Lower leg skin (tissue), 4 donors: ENCODE measurements around the gene PCGF3. TPM values are rescaled to one million over a fixed set of nuclear protein-coding genes. Genes with fewer than 3 reads are reported as not detected.

Experiments
- DNase-seq, 2 donors: peaks; one replicate each; pipeline ENCODE4 v3.0.0-alpha.2; 2019; ENCODE audit warnings: low spot score in 2 of 2
- H3K4me3 ChIP-seq: fragments of 200-600 bp; sonication (generic); 2 replicates; pipeline ENCODE4 v1.5.1; 2017; ENCODE audit warnings: mild to moderate bottlenecking, low read depth; ENCODE audit not compliant: poor library complexity, severe bottlenecking
- POLR2A ChIP-seq, 2 donors: fragments of 450-650 bp; IDR thresholded peaks; one replicate each; pipeline ENCODE4 v1.6.1; 2016 to 2017; ENCODE audit warnings: antibody characterized with exemption in 2 of 2, mild to moderate bottlenecking in 1 of 2, moderate library complexity in 1 of 2
- WGBS, 2 donors: methylation state at CpG; one replicate each; pipeline ENCODE4 v1.1.5; 2018; 5-methylcytosine and 5-hydroxymethylcytosine counted together
- intact Hi-C: fragments of 100-400 bp; cut with DNase I; formaldehyde crosslinking; loops from one replicate; pipeline ENCODE4 v1.15.0; 2023; ENCODE audit warnings: low total_unique reads
- total RNA-seq, 4 donors: library from RNA; depleted of rRNA; stranded (reverse); fragments of >200 nt; gene quantifications; one replicate each; pipeline ENCODE4 v1.1.0, GENCODE V29; 2016
- TF ChIP-seq, protein P1 (sequence below), 3 donors: fragments of 450-650 bp; IDR thresholded peaks; one replicate each; pipeline ENCODE4 v1.5.1; 2016; ENCODE audit warnings: antibody characterized with exemption in 3 of 3, mild to moderate bottlenecking in 3 of 3, moderate library complexity in 2 of 3

Gene PCGF3
- total RNA-seq, 4 donors from 2014 or later: 55.2 to 102 (median 72.3) TPM

- 83 to 85% methylated on average over 12 of the region's 12 CpGs for WGBS, 2 donors
- intact Hi-C loops: no loop called here
- DNase-seq: no peak
- H3K4me3 ChIP-seq: no peak overlapping the region
- TF ChIP-seq, protein P1, sequence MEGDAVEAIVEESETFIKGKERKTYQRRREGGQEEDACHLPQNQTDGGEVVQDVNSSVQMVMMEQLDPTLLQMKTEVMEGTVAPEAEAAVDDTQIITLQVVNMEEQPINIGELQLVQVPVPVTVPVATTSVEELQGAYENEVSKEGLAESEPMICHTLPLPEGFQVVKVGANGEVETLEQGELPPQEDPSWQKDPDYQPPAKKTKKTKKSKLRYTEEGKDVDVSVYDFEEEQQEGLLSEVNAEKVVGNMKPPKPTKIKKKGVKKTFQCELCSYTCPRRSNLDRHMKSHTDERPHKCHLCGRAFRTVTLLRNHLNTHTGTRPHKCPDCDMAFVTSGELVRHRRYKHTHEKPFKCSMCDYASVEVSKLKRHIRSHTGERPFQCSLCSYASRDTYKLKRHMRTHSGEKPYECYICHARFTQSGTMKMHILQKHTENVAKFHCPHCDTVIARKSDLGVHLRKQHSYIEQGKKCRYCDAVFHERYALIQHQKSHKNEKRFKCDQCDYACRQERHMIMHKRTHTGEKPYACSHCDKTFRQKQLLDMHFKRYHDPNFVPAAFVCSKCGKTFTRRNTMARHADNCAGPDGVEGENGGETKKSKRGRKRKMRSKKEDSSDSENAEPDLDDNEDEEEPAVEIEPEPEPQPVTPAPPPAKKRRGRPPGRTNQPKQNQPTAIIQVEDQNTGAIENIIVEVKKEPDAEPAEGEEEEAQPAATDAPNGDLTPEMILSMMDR (IDR thresholded peaks at IDR 0.05): no peak
- no peak for TF ChIP-seq POLR2A (IDR thresholded peaks at IDR 0.05)
These were observed 63.4 kb downstream of the PCGF3 start for GRCh38 chr4:768995-769394.

- TF ChIP-seq, protein P1 (IDR thresholded peaks at IDR 0.05): no peak
- TF ChIP-seq POLR2A (IDR thresholded peaks at IDR 0.05): no peak
These were observed 63.9 kb downstream of the PCGF3 start for GRCh38 chr4:769511-769910.

DNA sequence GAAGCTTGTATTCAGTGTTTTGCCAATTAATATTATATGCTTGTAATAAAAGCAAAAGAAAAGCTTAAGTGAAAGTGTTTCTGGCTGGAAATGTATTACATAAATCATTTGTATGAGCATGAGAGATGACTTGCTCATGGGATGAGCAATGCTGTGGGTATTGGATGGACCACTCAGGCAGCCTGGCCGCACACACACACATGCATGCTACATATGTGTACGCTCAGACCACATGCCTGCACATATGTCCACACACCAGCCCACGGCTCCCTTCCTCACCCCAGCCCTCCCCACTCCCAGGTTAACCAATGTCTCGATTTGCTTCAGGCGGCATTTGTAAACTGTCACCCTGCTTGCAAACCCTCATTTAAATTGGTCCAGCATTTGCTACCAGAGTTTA is 64.4 kb downstream of the PCGF3 start:
- WGBS, 2 donors: 89 to 94% methylated on average over 5 of the region's 5 CpGs
- TF ChIP-seq POLR2A (IDR thresholded peaks at IDR 0.05): no peak
- TF ChIP-seq, protein P1 (IDR thresholded peaks at IDR 0.05): no peak
- intact Hi-C loops: no loop called here
- DNase-seq: no peak
- no peak overlapping the region for H3K4me3 ChIP-seq

More at GRCh38 chr4:769511-769910, 63.9 kb downstream of the PCGF3 start:
- intact Hi-C loops: no loop called here
- 88 to 93% methylated on average over 19 of the region's 19 CpGs for WGBS, 2 donors
- H3K4me3 ChIP-seq: no peak overlapping the region
- DNase-seq: no peak

DNA sequence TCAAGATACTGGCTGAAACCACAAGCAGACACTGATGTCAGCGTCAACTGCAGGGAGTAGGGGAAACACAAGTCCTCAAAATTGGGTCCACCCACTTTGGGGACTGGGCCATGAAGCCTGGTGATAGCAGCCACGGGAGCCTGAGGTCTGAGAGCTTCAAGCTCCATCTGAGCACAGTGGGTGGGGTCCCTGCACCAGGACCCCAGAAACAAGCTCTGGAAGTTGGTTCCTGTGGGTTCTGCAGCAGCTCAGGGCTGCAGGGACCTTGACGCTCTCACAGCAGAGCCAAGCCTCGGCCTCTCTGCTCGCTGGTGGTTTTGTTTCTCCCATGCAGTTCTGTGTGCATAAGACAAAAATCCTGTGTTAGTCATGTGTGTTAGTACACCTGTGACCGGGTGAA is 65.8 kb downstream of the PCGF3 start:
- TF ChIP-seq, protein P1 (IDR thresholded peaks at IDR 0.05): no peak
- no peak for TF ChIP-seq POLR2A (IDR thresholded peaks at IDR 0.05)
- intact Hi-C loops: no loop called here
- no peak for DNase-seq

GRCh38 chr4:772118-772517 is 66.5 kb downstream of the PCGF3 start:
- WGBS, 2 donors: 37 to 64% methylated on average over 7 of the region's 7 CpGs
- DNase-seq: no peak
- TF ChIP-seq, protein P1 (IDR thresholded peaks at IDR 0.05): no peak
- no peak for TF ChIP-seq POLR2A (IDR thresholded peaks at IDR 0.05)

More for the DNA sequence above, 65.8 kb downstream of the PCGF3 start:
- no peak overlapping the region for H3K4me3 ChIP-seq
- 47 to 66% methylated on average over 6 of the region's 6 CpGs for WGBS, 2 donors

GRCh38 chr4:772776-773175 is 67.1 kb downstream of the PCGF3 start:
- TF ChIP-seq POLR2A (IDR thresholded peaks at IDR 0.05): no peak
- TF ChIP-seq, protein P1 (IDR thresholded peaks at IDR 0.05): no peak
- no peak for DNase-seq
- no peak overlapping the region for H3K4me3 ChIP-seq
- WGBS, 2 donors: 96% methylated on average over 6 to 8 of the region's 8 CpGs
- intact Hi-C loops: no loop called here

More at GRCh38 chr4:772118-772517, 66.5 kb downstream of the PCGF3 start:
- no peak overlapping the region for H3K4me3 ChIP-seq
- intact Hi-C loops: no loop called here
